ENCODE results near the gene F2RL2.

DNA sequence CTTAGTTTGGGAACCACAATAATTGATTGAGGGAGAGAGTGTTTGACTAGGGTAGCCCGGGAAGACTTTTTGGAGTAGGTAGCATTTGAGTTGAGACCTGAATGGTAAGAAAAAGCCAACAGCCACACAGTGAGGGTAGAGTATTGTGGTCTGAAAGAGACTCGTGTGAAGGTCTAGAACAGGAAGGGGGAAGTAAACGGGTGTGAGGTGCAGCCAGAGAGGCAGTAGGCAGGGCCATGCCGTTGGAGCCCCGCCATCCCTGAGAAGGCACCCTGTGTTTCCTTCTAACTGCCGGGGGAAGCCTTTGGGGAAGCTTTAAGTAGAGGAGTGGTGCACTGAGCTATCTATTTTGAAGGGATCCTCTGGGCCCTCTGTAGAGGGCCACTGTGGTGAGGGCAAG lies 3.5 kb upstream of the F2RL2 start:
- no peak for TF ChIP-seq CTCF (tag by site-specific recombination; IDR thresholded peaks at IDR 0.05)
- TF ChIP-seq, protein P1, sequence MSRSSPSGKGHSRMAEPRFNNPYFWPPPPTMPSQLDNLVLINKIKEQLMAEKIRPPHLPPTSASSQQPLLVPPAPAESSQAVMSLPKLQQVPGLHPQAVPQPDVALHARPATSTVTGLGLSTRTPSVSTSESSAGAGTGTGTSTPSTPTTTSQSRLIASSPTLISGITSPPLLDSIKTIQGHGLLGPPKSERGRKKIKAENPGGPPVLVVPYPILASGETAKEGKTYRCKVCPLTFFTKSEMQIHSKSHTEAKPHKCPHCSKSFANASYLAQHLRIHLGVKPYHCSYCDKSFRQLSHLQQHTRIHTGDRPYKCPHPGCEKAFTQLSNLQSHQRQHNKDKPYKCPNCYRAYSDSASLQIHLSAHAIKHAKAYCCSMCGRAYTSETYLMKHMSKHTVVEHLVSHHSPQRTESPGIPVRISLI (tag by site-specific recombination; IDR thresholded peaks at IDR 0.05): no peak
- no peak for TF ChIP-seq SP7 (tag by site-specific recombination; IDR thresholded peaks at IDR 0.05)
- no peak for TF ChIP-seq ATF2 (tag by site-specific recombination; IDR thresholded peaks at IDR 0.05; ENCODE audit: low read depth)
- TF ChIP-seq ZNF121 (tag by site-specific recombination; IDR thresholded peaks at IDR 0.05): no peak
- TF ChIP-seq REST (tag by site-specific recombination; IDR thresholded peaks at IDR 0.05): no peak
- TF ChIP-seq ZBTB20 (tag by site-specific recombination; IDR thresholded peaks at IDR 0.05): no peak
- TF ChIP-seq, protein P2, sequence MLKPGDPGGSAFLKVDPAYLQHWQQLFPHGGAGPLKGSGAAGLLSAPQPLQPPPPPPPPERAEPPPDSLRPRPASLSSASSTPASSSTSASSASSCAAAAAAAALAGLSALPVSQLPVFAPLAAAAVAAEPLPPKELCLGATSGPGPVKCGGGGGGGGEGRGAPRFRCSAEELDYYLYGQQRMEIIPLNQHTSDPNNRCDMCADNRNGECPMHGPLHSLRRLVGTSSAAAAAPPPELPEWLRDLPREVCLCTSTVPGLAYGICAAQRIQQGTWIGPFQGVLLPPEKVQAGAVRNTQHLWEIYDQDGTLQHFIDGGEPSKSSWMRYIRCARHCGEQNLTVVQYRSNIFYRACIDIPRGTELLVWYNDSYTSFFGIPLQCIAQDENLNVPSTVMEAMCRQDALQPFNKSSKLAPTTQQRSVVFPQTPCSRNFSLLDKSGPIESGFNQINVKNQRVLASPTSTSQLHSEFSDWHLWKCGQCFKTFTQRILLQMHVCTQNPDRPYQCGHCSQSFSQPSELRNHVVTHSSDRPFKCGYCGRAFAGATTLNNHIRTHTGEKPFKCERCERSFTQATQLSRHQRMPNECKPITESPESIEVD (tag by site-specific recombination; IDR thresholded peaks at IDR 0.05): no peak
- TF ChIP-seq KLF7 (tag by site-specific recombination; IDR thresholded peaks at IDR 0.05; ENCODE audit: borderline replicate concordance): no peak
- TF ChIP-seq, protein P3, sequence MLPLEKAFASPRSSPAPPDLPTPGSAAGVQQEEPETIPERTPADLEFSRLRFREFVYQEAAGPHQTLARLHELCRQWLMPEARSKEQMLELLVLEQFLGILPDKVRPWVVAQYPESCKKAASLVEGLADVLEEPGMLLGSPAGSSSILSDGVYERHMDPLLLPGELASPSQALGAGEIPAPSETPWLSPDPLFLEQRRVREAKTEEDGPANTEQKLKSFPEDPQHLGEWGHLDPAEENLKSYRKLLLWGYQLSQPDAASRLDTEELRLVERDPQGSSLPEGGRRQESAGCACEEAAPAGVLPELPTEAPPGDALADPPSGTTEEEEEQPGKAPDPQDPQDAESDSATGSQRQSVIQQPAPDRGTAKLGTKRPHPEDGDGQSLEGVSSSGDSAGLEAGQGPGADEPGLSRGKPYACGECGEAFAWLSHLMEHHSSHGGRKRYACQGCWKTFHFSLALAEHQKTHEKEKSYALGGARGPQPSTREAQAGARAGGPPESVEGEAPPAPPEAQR (tag by site-specific recombination; IDR thresholded peaks at IDR 0.05): no peak
- no peak for TF ChIP-seq HOXA7 (CRISPR knock-in tag; IDR thresholded peaks at IDR 0.05; ENCODE audit: borderline replicate concordance)
- TF ChIP-seq ZNF23 (tag by site-specific recombination; IDR thresholded peaks at IDR 0.05; ENCODE audit: borderline replicate concordance): no peak
- no peak for TF ChIP-seq ZNF140 (tag by site-specific recombination; IDR thresholded peaks at IDR 0.05)
